NCI-H2196 treated with DMSO at 0.1 percent for 48 hours (cell line): ENCODE data around the gene PDYN.
"Not testable (repeated sequence)": the region's sequence is repeated elsewhere in the genome, so short reads cannot be mapped to it uniquely, and the experiment has no call there.

Experiments used
- DNase-seq: peaks from one replicate; lab custom pipeline; 2025; ENCODE audit not compliant: unreplicated experiment; lab: John Stamatoyannopoulos, UW

The PDYN gene

GRCh38 chr20:1993986-1994385 is at the start of gene PDYN:
PDYN (minus strand) TSS chr20:1994058; CDS start chr20:1983084, 10,974 bp downstream.
- DNase-seq, result no peak

GRCh38 chr20:2042400-2042799 is 48.5 kb upstream of the PDYN start:
- no peak for DNase-seq

DNA sequence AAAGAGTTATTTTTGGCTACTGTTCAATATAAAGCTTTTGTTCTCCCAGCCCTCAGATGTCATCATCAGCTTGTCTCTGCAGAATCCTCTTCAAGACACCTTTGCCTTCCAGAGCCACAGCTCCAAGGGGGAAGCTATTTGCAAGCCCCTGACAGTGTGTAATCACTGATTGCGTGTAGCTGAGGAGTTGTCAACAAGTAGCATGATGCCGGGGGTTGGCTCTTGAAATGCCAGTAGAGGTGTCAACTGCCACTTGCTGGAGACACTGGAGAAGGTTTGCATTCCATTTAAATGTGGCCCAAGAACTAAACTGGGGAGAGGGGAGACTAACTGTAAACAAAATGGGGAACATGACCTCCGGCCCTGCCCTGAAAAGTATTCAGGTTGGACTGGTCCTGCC is 44.3 kb upstream of the PDYN start:
- no peak for DNase-seq

GRCh38 chr20:2037296-2037914 is 43.5 kb upstream of the PDYN start:
- DNase-seq, result no peak

GRCh38 chr20:2036357-2036756 is 42.5 kb upstream of the PDYN start:
- DNase-seq, result not testable (repeated sequence)

DNA sequence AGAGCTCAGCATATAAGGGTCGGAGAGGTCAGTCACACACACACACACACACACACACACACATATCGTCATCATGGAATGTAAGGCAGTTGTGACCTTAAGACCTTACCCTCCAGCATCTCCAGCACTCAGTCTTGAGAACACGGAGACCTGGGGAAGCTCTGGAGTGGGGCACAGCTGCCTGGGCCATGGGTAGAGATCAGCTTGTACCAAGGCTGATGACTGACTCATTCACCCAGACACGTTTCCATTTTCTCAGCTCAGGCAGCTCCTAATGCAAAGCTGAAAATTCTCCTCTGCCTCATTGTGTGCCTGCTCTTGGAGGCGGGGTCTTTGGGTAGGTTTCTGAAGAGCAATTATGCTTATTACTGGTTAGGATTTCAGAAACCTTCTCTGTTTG is 38.3 kb upstream of the PDYN start:
- no peak for DNase-seq

DNA sequence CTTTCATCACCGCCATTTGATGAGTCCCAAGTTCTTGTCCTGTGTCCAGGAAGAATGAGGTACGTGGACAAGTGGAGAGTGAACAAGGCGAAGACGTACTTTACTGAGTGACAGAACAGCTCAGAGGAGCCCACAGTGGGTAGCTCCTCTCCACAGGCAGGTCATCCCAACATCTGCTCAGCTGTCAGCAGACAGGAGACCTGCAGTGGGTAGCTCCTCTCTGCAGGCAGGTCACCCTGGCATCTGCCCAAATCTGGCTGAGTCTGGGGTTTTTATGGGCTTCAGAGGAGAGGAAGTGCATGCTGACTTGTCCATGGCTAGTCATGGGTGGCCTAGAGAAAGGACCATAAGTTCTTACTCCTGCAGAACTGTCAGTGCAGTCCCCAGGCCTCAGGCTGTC is 32.7 kb upstream of the PDYN start:
- DNase-seq, result no peak

GRCh38 chr20:2026004-2026403 is 32.1 kb upstream of the PDYN start:
- no peak for DNase-seq

DNA sequence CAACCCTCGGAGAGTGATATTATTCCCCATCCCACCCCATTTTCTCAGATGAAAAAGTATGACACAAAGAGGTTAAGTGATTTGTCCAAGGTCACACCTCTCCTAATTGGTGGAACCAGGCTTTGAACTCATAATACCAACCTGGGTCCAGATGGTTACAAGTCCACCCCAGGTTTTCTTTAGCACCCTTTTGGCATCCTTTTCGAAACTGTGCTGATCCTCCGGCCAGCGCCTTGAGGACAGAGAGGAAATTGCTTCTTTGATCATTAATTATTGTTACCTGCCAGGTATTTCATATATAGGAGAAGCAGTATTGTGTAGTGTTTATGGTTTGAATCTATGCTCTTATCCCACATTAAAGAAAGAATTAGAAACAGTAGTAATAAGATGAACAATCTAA is 29.3 kb upstream of the PDYN start:
- no peak for DNase-seq

DNA sequence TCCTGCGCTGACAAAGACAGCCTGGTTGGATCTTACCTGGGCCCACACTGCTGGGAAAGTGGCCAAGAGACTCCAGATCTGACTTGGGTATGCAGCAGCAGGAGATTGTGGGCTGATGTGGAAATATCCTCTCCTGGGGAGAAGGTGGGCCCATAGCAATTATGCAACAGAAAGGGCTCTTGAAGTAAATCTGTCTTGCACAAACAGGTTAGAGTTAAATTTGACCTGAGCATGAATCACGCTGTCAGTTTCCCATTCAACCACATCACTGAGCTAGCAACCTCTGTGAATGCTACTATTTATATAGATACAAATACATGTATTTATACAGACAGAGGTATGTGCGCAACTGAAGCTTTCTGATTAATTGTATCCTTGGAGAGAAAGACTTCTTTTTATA is 28.3 kb upstream of the PDYN start:
- no peak for DNase-seq

DNA sequence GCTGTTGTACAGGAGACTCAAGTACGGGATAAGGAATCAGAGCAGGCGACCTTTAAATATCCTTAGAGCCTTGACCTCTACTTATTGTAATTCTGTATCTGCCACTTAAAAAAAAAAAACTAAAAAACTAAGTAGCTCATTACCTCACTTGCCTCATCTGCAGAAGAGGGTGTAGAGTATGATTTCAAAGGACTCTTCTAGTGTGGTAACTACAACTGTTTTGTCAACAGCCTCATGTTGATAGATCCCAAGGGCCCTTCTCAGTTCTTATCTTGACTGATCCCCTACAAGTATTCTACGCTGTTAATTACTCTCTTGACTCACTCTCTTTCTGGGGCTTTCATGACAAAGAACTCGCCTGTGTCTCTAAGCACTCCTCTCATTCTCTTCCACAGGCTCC is 16.7 kb upstream of the PDYN start:
- no peak for DNase-seq

- no peak for DNase-seq
Observed at GRCh38 chr20:2006452-2007361, 12.8 kb upstream of the PDYN start.

DNA sequence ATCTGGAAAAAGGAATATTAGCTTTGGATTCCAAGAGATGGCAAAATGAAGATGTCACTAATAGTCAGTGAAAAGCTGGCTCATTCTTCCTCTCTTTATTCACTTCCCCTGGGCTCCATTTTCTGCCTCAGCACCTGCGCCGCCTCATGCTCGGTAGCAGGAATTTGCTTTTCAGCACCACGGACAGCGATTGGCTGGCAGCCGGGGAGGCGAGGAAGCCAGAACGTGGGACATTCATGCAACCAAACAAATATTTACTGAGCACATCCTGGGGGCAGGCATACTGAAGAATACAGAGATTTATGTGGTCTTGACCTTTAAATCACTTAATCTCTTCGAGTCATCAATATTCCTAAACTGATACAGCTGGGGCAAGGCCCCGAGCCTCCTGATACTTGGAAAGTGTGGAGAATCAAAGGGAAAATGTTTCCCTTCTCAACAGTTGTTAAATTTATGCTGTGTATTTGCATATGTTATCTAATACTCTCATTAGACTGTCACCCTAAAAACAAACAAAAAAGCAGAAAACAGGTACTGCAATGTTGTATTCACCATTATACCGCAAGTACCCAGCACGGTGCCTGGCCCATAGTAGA is 12.1 kb upstream of the PDYN start:
- no peak for DNase-seq

DNA sequence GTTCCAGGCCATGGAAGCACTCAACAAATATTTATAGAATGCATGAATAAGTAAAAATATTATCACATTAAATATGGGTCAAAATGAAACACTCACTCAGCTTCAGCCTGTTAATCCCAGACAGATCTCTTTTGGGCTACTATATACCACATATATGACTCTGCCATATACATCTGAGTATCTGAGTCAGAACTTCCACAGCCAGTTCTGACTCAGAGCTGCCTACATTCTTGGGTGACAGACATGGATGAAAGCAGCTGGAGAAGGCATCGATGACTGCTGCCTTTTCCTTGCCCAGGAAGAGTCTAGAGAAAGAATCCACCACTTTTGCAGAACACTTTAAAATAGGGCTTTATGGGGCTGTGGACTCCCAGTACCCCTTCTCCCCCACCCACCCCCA is 11.5 kb upstream of the PDYN start:
- no peak for DNase-seq

DNA sequence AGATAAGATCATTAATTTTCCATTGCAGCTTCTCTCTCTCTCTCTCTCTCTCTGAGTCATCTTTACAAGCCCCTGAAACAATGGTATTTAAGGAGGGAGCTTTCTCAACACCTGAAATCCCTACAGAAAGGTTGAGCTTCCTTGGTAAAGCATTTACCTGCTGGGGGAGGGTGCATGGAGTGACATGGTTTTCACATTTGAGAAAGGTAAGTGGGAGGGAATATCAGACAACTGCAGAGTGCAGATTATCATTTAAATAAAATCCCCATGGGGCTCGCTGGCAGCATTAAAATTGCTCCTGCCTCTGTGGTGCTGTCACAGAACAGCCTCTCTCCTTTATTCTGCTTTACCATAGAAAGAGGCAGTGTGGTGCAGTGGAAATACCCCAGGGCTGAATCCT is 10.3 kb upstream of the PDYN start:
- no peak for DNase-seq

DNA sequence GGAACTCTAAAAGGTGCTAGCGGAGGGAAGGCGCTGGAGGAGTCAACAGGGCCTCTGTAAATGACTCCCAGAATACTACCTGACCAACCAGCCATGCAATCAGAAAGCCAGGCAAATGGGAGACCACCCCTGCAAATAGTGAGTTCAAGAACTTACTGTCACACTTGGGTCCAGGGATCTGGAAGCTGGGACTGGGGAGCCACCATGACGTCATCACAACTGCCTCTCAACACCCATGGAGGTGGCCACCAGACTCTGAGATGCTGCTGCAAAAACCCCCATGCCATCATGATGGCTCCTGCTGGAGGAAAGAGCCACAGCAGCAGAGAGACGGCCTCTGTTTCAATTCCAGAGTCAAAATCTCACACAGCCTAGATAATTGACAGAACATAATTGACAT is 8.5 kb upstream of the PDYN start:
- DNase-seq, result no peak

DNA sequence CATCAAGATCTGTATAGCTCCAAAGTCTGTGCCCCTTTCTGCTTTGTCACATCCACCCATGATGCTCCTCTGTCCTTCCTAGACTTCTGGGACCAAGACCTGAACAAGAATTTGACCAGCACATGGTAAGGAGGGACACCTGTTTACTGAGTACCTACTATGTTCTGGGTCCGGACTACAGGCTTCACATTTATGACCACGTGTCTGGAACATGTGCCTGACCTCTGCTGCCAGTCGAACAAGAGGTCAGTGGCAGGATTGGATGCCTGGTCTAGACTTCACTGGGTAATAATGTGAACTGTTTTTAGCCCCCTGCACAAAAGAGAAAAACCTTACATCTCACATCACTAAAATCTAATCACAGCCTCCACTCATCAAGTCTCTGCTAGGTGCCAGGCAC is 7.3 kb upstream of the PDYN start:
- no peak for DNase-seq

DNA sequence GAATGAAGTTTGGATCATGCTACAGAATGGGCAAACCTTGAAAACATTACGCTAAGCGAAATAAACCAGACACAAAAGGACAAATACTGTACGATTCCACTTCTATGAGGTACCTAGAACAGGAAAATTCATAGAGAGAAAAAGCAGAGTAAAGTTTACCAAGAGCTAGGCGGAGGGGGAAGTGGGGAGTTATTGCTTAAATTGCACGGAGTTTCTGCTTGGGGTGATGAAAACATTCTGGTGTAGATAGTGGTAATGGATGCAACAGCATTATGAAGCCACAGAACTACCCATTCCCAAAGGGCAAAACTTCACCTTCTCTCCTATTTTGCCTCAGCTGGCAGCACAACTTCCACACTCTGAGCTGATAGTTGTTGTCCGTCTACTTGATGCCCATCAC is 6.4 kb upstream of the PDYN start:
- no peak for DNase-seq

DNA sequence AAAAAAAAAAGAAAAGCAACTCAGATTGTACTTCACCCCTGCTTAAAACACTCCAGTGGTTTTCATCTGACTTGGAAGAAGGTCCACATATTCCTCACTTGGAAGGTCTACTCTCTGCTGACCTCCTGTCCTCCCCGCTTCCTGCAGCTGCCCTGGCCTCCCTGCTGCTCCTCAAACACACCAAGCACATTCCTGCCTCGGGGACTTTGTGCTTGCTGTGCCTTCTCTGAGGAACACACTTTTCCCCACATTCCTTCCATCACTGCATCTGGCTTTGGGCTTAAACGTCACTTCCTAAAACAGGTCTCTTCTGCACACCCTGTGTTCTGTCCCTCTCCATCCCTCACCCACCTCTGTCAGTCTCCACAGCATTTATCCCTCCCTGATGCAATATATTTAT is 4.9 kb upstream of the PDYN start:
- DNase-seq, result no peak

GRCh38 chr20:1998193-1998520 is 4.3 kb upstream of the PDYN start:
- DNase-seq, result no peak

DNA sequence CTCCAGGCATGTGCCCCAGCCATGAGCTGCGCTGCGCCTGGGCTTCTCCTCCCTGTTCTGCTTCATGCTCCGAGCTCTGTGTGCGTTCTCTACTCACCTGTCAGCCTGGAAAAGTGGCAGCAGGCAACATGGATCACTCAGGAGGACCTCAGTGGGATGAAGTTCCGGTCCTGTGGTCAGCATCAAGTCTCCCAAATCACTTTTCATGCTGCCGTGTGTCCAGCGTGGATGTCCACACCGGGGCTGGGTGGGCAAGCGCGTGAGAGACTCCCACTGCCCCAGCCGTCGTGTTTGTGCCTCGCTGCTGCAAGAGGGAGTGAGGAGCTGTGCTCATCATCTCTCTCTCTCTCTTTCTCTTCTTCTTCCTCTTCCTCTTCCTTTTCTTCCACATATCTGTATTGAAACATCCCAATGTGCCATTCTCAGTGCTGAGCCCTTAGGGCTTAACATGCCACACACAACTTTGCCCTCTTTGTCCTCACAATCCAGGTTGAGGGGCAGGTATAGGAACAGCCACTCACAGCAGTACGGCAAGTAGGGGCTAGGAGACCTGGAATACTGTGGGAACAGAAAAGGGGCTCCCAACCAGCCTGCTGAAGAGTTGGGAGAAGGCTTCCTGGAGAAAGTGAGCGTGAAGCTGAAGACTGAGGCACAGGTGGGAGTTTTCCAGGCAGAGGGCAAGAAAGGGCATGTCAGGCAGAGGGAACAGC is 3.8 kb upstream of the PDYN start:
- no peak for DNase-seq
